HUES6 (cell line): ENCODE measurements around the gene PCDHB6.
"Not testable (repeated sequence)": the region's sequence is repeated elsewhere in the genome, so short reads cannot be mapped to it uniquely, and the experiment has no call there.

ENCODE experiments used
- H3K27ac ChIP-seq: 2 replicates; pipeline ENCODE4 v1.7.0; 2013; ENCODE audit warnings: low read depth, mild to moderate bottlenecking, low read length, inconsistent platforms
- H3K27me3 ChIP-seq: 2 replicates; pipeline ENCODE4 v1.6.1; 2013; ENCODE audit warnings: low read length; ENCODE audit not compliant: control insufficient read depth, insufficient read depth
- H3K36me3 ChIP-seq: 2 replicates; pipeline ENCODE4 v1.6.1; 2013; ENCODE audit warnings: low read length; ENCODE audit not compliant: control insufficient read depth, insufficient read depth
- H3K4me1 ChIP-seq: 2 replicates; pipeline ENCODE4 v1.6.1; 2013; ENCODE audit warnings: low read length; ENCODE audit not compliant: control insufficient read depth, insufficient read depth
- H3K4me3 ChIP-seq: 2 replicates; pipeline ENCODE4 v1.5.1; 2013; ENCODE audit warnings: low read depth, low read length
- H3K9ac ChIP-seq: one replicate; pipeline ENCODE4 v1.6.1; 2013; ENCODE audit warnings: mild to moderate bottlenecking, low read length
- H3K9me3 ChIP-seq: 2 replicates; pipeline ENCODE4 v1.6.1; 2013; ENCODE audit warnings: low read depth, low read length; ENCODE audit not compliant: control insufficient read depth, insufficient read depth

The PCDHB6 gene

DNA sequence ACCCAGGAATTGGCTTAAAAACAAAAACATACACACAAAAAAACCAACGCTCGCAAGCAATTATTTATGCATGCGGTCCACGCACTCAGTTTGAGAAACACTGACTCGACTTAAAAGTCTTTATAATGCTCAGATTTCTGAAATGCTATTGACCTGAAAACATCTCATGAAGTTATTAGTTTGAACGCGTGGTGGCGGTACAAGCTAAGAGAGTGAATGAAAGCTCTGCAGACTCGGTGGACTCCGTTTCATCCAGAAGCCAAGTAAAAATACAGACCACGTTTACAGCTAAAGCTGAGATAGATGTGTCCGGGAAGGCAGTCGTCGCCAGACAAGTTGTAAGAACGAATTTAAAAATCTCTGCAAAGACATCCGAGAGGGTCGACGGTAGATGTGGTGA is at the start of gene PCDHB6:
Gene PCDHB6, plus strand, starts transcription at position 246 of the 400 bp plus-strand sequence. CDS start 201 bp downstream, outside the sequence.
- Histone ChIP-seq H3K36me3 (no peaks in the 10 kb centered on the region), H3K27me3 (no peaks in the 10 kb centered on the region), H3K4me3 (no peak within 1 kb of the TSS), H3K9me3 (peaks cover 9% of the 10 kb centered on the region; the same call in 1 of the 2 replicates), H3K9ac (no peak within 1 kb of the TSS), H3K27ac (no peak within 1 kb of the TSS), H3K4me1 (no peaks in the 10 kb centered on the region)

DNA sequence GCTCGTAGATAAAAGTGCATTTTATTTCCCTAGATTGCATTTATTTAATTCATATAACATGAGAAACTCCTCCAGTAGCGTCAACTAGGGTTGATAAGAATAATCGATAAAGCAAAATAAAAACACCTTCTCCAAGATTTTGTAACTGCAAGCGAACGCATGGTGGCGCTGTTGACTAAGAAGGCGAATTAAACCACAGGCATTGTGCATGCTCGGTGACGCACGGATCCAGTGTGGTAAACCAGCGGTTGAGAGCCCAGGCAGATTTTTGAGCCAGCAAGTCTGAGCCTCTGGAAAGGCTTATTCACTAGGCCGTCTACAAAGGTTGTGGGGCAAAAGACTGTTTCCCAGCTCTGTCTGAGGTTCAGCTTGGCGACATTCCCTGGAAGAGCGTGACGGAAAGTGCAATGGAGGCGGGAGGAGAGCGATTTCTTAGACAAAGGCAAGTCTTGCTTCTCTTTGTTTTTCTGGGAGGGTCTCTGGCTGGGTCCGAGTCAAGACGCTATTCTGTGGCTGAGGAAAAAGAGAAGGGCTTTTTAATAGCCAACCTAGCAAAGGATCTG is 49.5 kb upstream of the PCDHB6 start, which contains the start of gene PCDHB3:
Gene PCDHB3, plus strand, starts transcription at position 231 of the 563 bp plus-strand sequence. Its CDS starts 177 bp downstream, at position 408.
- Histone ChIP-seq H3K9me3 (peaks cover 14% of the 10 kb centered on the region; the same call in 1 of the 2 replicates), H3K27me3 (no peaks in the 10 kb centered on the region), H3K27ac (no peak within 1 kb of the TSS), H3K4me3 (peak within 1 kb of the TSS; percentile 20; the same call in 1 of the 2 replicates), H3K4me1 (no peaks in the 10 kb centered on the region), H3K36me3 (0 out of 2 replicates have a peak, but pooled peaks cover 3% of the 10 kb centered on the region), H3K9ac (no peak within 1 kb of the TSS)

DNA sequence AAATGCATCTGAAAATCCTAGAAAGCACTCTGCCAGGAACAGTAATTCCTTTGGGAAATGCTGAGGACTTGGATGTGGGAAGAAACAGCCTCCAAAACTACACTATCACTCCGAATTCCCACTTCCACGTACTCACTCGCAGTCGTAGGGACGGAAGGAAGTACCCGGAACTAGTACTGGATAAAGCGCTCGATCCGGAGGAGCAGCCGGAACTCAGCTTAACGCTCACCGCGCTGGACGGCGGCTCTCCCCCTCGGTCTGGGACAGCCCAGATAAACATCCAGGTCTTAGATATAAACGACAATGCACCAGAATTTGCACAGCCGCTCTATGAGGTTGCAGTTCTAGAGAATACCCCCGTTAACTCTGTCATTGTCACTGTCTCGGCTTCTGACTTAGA is 48.8 kb upstream of the PCDHB6 start:
- no peaks in the 10 kb centered on the region for H3K4me1 ChIP-seq
- no peaks in the 10 kb centered on the region for H3K27me3 ChIP-seq
- H3K9ac ChIP-seq: no peak overlapping the region
- H3K9me3 ChIP-seq: peaks cover 9% of the 10 kb centered on the region; the same call in 1 of the 2 replicates
- no peak overlapping the region for H3K4me3 ChIP-seq
- H3K27ac ChIP-seq: no peak overlapping the region
- no peaks in the 10 kb centered on the region for H3K36me3 ChIP-seq

DNA sequence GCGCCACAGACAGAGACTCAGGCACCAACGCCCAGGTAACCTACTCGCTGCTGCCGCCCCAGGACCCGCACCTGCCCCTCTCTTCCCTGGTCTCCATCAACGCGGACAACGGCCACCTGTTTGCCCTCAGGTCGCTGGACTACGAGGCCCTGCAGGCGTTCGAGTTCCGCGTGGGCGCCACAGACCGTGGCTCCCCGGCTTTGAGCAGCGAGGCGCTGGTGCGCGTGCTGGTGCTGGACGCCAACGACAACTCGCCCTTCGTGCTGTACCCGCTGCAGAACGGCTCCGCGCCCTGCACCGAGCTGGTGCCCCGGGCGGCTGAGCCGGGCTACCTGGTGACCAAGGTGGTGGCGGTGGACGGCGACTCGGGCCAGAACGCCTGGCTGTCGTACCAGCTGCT is 47.8 kb upstream of the PCDHB6 start:
- H3K27ac ChIP-seq, H3K9ac ChIP-seq, H3K36me3 ChIP-seq, H3K9me3 ChIP-seq, H3K4me1 ChIP-seq, H3K4me3 ChIP-seq, H3K27me3 ChIP-seq: not testable (repeated sequence)

DNA sequence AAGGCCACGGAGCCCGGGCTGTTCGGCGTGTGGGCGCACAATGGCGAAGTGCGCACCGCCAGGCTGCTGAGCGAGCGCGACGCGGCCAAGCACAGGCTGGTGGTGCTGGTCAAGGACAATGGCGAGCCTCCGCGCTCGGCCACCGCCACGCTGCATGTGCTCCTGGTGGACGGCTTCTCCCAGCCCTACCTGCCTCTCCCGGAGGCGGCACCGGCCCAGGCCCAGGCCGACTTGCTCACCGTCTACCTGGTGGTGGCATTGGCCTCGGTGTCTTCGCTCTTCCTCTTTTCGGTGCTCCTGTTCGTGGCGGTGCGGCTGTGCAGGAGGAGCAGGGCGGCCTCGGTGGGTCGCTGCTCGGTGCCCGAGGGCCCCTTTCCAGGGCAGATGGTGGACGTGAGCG is 47.4 kb upstream of the PCDHB6 start:
- not testable (repeated sequence) for H3K9ac ChIP-seq, H3K27me3 ChIP-seq, H3K36me3 ChIP-seq, H3K27ac ChIP-seq, H3K4me3 ChIP-seq, H3K4me1 ChIP-seq, H3K9me3 ChIP-seq

DNA sequence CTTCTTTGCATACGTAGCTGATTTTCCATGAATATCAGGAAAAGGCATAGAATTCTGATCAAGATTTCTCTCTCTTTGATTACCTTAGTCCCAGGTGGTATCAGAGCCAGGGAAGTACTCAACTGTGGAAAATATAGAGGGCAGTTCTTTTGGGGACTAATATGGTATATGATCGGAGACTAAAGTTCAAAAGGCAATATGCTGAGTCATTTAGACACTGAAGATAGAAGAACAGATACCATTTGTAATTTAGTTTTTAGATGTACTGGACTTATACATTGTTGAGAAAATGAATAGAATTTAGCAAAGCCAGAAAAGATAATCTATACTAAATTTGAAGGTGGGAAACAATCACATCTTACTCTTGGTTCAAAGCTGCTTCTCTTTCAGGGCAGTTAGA is 44.5 kb upstream of the PCDHB6 start:
- H3K4me1 ChIP-seq: no peaks in the 10 kb centered on the region
- H3K27me3 ChIP-seq: no peaks in the 10 kb centered on the region
- H3K9ac ChIP-seq: no peak overlapping the region
- H3K27ac ChIP-seq: no peak overlapping the region
- peaks cover 9% of the 10 kb centered on the region; the same call in 1 of the 2 replicates for H3K9me3 ChIP-seq
- H3K36me3 ChIP-seq: no peaks in the 10 kb centered on the region
- no peak overlapping the region for H3K4me3 ChIP-seq

DNA sequence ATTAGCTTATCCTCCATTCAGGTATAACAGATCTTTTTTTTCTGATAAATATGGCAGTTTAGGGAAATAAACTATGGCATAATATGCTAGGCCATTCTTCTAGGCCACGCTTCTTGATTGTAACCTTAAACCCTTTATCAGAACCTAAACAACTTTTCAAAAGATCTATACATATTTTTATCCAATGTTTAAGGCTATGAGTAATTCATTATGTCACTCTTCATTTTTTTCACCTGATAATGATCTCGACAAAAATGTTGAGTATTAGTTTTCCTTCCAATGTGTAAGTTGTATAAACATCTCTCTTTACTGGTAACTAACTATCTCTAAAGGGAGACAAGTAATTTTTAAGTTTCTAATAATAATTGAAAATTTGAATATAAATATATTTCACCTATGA is 30.6 kb upstream of the PCDHB6 start:
- H3K4me3 ChIP-seq: no peak overlapping the region
- peaks cover 12% of the 10 kb centered on the region for H3K9me3 ChIP-seq
- H3K36me3 ChIP-seq: no peaks in the 10 kb centered on the region
- H3K27ac ChIP-seq: no peak overlapping the region
- H3K27me3 ChIP-seq: no peaks in the 10 kb centered on the region
- no peaks in the 10 kb centered on the region for H3K4me1 ChIP-seq
- no peak overlapping the region for H3K9ac ChIP-seq

DNA sequence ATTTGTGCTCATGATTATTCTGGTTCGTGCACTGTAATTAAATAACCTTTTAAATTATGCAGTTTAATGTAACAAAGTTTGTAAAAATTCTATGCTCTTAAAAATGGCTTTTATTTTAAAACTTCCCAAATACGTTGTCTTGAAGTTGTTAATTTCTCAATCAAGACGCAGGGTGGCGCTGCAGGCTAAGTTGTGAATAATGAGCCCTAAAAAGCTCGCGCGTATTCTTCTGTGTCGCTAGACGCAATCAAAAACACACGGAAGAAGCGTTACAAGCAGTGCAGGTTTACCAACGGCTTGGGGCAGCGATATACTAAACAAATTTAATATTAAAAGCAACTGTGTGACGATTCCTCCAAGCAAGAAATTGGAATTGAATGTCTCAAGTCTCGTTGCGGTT is 28.3 kb upstream of the PCDHB6 start, which contains the start of gene PCDHB4:
Gene PCDHB4, plus strand, starts transcription at position 256 of the 400 bp plus-strand sequence. CDS start 181 bp downstream, outside the sequence.
- H3K27ac ChIP-seq: no peak within 1 kb of the TSS
- peaks cover 8% of the 10 kb centered on the region for H3K9me3 ChIP-seq
- no peaks in the 10 kb centered on the region for H3K4me1 ChIP-seq
- peak within 1 kb of the TSS; percentile 39; the same call in 1 of the 2 replicates for H3K4me3 ChIP-seq
- no peaks in the 10 kb centered on the region for H3K36me3 ChIP-seq
- H3K27me3 ChIP-seq: no peaks in the 10 kb centered on the region
- no peak within 1 kb of the TSS for H3K9ac ChIP-seq

DNA sequence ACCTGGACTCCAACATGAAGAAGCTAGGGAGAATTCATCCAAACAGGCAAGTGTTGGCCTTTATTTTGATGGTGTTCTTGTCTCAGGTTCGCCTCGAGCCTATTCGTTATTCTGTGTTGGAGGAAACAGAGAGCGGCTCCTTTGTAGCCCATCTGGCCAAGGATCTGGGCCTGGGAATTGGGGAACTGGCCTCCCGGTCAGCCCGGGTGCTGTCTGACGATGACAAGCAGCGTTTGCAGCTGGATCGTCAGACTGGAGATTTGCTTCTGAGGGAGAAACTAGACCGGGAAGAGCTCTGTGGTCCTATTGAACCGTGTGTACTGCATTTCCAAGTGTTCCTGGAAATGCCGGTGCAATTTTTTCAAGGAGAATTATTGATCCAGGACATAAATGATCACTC is 27.9 kb upstream of the PCDHB6 start:
- Histone ChIP-seq H3K9ac (no peak overlapping the region), H3K4me3 (peak overlapping the region; percentile 39; the same call in 1 of the 2 replicates), H3K4me1 (no peaks in the 10 kb centered on the region), H3K27me3 (no peaks in the 10 kb centered on the region), H3K9me3 (peaks cover 3% of the 10 kb centered on the region), H3K27ac (no peak overlapping the region), H3K36me3 (no peaks in the 10 kb centered on the region)

DNA sequence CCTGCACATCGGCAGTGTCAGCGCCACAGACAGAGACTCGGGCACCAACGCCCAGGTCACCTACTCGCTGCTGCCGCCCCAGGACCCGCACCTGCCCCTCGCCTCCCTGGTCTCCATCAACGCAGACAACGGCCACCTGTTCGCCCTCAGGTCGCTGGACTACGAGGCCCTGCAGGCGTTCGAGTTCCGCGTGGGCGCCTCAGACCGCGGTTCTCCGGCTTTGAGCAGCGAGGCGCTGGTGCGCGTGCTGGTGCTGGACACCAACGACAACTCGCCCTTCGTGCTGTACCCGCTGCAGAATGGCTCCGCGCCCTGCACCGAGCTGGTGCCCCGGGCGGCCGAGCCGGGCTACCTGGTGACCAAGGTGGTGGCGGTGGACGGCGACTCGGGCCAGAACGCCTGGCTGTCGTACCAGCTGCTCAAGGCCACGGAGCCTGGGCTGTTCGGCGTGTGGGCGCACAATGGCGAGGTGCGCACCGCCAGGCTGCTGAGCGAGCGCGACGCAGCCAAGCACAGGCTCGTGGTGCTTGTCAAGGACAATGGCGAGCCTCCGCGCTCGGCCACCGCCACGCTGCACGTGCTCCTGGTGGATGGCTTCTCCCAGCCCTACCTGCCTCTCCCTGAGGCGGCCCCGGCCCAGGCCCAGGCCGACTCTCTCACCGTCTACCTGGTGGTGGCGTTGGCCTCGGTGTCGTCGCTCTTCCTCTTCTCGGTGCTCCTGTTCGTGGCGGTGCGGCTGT is 26.3 kb upstream of the PCDHB6 start:
- not testable (repeated sequence) for H3K27ac ChIP-seq

DNA sequence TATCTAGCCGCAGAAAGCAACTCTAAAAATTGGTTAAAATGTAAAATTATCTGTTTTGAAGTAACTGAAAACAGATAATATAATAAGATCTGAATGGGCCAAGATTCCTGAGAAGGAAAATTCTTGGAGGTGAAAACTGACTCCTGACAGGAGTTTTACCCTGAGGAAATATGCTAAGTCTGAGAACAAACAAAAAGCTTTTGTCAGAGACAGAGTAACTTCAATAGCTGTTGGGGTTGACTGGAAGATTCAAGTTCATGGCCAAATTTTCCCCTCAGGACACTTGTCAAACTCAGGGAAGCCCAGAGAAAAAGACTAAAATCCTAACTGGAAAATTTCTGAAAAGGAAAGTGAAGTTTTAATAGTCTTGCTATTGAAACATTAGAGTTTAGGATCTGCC is 22.6 kb upstream of the PCDHB6 start:
- H3K4me1 ChIP-seq: peaks cover 4% of the 10 kb centered on the region; the same call in 1 of the 2 replicates

More for the DNA sequence above, 26.3 kb upstream of the PCDHB6 start:
- not testable (repeated sequence) for H3K36me3 ChIP-seq, H3K9ac ChIP-seq, H3K4me1 ChIP-seq, H3K4me3 ChIP-seq, H3K27me3 ChIP-seq, H3K9me3 ChIP-seq

More for the DNA sequence above, 22.6 kb upstream of the PCDHB6 start:
- Histone ChIP-seq H3K27ac (no peak overlapping the region), H3K36me3 (no peaks in the 10 kb centered on the region), H3K27me3 (no peaks in the 10 kb centered on the region), H3K9me3 (0 out of 2 replicates have a peak, but pooled peaks cover 3% of the 10 kb centered on the region), H3K9ac (no peak overlapping the region), H3K4me3 (no peak overlapping the region)
